ENCODE results near the gene SDE2.

DNA sequence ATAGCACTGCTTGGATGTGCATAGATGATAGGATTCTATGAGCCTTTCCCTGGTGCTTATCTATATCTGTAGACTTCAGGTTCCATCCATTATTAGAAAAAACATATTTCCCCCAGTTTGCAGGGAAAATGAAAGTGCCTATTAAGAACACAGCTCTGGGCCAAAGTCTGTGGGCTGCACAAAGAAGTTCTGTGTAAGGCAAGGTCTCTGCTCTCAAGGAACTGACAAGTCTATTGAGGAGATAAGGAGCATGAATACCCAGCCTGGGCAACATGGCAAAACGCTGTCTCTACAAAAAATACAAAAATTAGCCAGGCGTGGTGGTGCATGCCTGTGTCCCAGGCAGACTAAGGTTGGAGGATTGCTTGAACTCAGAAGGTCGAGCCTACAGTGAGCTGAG is 22.3 kb upstream of the SDE2 start:
- TF ChIP-seq POLR2AphosphoS5 (IDR thresholded peaks at IDR 0.05; ENCODE audit: low read depth, low read length): no peak
- TF ChIP-seq, protein P1, sequence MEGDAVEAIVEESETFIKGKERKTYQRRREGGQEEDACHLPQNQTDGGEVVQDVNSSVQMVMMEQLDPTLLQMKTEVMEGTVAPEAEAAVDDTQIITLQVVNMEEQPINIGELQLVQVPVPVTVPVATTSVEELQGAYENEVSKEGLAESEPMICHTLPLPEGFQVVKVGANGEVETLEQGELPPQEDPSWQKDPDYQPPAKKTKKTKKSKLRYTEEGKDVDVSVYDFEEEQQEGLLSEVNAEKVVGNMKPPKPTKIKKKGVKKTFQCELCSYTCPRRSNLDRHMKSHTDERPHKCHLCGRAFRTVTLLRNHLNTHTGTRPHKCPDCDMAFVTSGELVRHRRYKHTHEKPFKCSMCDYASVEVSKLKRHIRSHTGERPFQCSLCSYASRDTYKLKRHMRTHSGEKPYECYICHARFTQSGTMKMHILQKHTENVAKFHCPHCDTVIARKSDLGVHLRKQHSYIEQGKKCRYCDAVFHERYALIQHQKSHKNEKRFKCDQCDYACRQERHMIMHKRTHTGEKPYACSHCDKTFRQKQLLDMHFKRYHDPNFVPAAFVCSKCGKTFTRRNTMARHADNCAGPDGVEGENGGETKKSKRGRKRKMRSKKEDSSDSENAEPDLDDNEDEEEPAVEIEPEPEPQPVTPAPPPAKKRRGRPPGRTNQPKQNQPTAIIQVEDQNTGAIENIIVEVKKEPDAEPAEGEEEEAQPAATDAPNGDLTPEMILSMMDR (IDR thresholded peaks at IDR 0.05): no peak
- no peak for TF ChIP-seq TCF7L2 (IDR thresholded peaks at IDR 0.05; ENCODE audit: low read depth, low read length)
- TF ChIP-seq REST (IDR thresholded peaks at IDR 0.05; ENCODE audit: insufficient read depth in 1 of 2, low read depth in 2 of 2, low read length in 1 of 2): no peak
- TF ChIP-seq SIN3A (IDR thresholded peaks at IDR 0.05; ENCODE audit: borderline replicate concordance, insufficient read depth, low read depth, low read length): no peak
